Kidney (tissue), 14 donors: Measurements from ENCODE around the gene KIAA0040. TPM values are rescaled to one million over a fixed set of nuclear protein-coding genes. Genes with fewer than 3 reads are reported as not detected.

ENCODE experiments used
- DNase-seq, 5 donors: peaks; one replicate each; pipeline ENCODE4 v3.0.0-alpha.2; 2013 to 2020
- FAIRE-seq: peaks from 2 replicates; lab custom pipeline; 2012; peaks lifted over from hg19 to GRCh38; lab: Jason Lieb, UNC
- H3K27ac ChIP-seq, 2 donors: one replicate each; pipeline ENCODE4 v1.7.0; 2013; ENCODE audit warnings: low read depth in 2 of 2, low read length in 2 of 2, inconsistent platforms in 1 of 2
- H3K27me3 ChIP-seq: one replicate; pipeline ENCODE4 v1.7.1; 2013; ENCODE audit warnings: low read length, inconsistent platforms; ENCODE audit not compliant: control insufficient read depth, insufficient read depth
- H3K36me3 ChIP-seq, 3 donors: one replicate each; pipeline versions ENCODE4 v1.7.0 to v1.7.1; 2013; ENCODE audit warnings: low read length in 3 of 3, control low read depth in 1 of 3, inconsistent platforms in 1 of 3; ENCODE audit not compliant: insufficient read depth in 3 of 3, control insufficient read depth in 2 of 3
- H3K4me1 ChIP-seq, 3 donors: one replicate each; pipeline versions ENCODE4 v1.7.0 to v1.7.1; 2013; ENCODE audit warnings: low read length in 3 of 3, inconsistent platforms in 1 of 3, low read depth in 1 of 3; ENCODE audit not compliant: control insufficient read depth in 2 of 3, insufficient read depth in 2 of 3
- H3K4me3 ChIP-seq, 3 donors: one replicate each; pipeline versions ENCODE4 v1.7.0 to v1.8.1; 2013; ENCODE audit warnings: low read length in 3 of 3, control low read depth in 1 of 3, inconsistent platforms in 1 of 3
- H3K9ac ChIP-seq, 3 donors: one replicate each; pipeline versions ENCODE4 v1.7.0 to v1.7.1; 2013; ENCODE audit warnings: low read length in 3 of 3, control low read depth in 1 of 3, inconsistent platforms in 1 of 3
- H3K9me3 ChIP-seq, 3 donors: one replicate each; pipeline versions ENCODE4 v1.7.0 to v1.7.1; 2013; ENCODE audit warnings: low read length in 3 of 3, control low read depth in 1 of 3, inconsistent platforms in 1 of 3; ENCODE audit not compliant: control insufficient read depth in 2 of 3, insufficient read depth in 1 of 3
- CTCF ChIP-seq: IDR thresholded peaks from 3 replicates; pipeline ENCODE4 v1.5.1; 2012; ENCODE audit warnings: mild to moderate bottlenecking, moderate library complexity, borderline replicate concordance; ENCODE audit not compliant: insufficient read depth; ENCODE audit errors: extremely low read depth
- intact Hi-C: fragments of 100-400 bp; cut with DNase I; formaldehyde crosslinking; loops from one replicate; pipeline ENCODE4 v1.11.1; 2022
- polyA plus RNA-seq: library from polyadenylated mRNA; stranded (reverse); fragments of 350-450 nt; fragmentation: Illumina TruSeq; extraction: RNeasy Lipid Tissue Mini Kit (QIAGEN cat#74804); gene quantifications from one replicate; pipeline ENCODE4 v1.2.3, GENCODE V29; 2014; ENCODE audit warnings: low read depth, low replicate concordance; ENCODE audit not compliant: insufficient read depth
- total RNA-seq: library from RNA; stranded (reverse); fragmentation: NEBNext Ultra II Directional; extraction: Animal tissue kit (Norgen Biotek cat#: 25700); gene quantifications from one replicate; pipeline ENCODE4 v1.2.1, GENCODE V29; 2021
- donor health status: control.
- donor health status: control.
- donor health status: control.
- donor health status: control.
- donor health status: control.
- donor health status: DM: yes; HTN: yes; CAD: no.
- donor health status: Normal renal cell carcinoma (clear cell type).

The KIAA0040 gene
- total and polyA plus RNA-seq, 2 donors from 2014 or later = 20.0 to 34.1 TPM

- TF ChIP-seq CTCF = peak; percentile 94
- intact Hi-C loops = loop anchor here (5.0 kb wide), 1 partner anchor 170 kb away; no protein-coding TSS in a partner anchor
- peak in 4 of 5 donors; percentile 53 to 61 (median 55) for DNase-seq
Measured at GRCh38 chr1:175152006-175152652, 40.4 kb downstream of the KIAA0040 start.

DNA sequence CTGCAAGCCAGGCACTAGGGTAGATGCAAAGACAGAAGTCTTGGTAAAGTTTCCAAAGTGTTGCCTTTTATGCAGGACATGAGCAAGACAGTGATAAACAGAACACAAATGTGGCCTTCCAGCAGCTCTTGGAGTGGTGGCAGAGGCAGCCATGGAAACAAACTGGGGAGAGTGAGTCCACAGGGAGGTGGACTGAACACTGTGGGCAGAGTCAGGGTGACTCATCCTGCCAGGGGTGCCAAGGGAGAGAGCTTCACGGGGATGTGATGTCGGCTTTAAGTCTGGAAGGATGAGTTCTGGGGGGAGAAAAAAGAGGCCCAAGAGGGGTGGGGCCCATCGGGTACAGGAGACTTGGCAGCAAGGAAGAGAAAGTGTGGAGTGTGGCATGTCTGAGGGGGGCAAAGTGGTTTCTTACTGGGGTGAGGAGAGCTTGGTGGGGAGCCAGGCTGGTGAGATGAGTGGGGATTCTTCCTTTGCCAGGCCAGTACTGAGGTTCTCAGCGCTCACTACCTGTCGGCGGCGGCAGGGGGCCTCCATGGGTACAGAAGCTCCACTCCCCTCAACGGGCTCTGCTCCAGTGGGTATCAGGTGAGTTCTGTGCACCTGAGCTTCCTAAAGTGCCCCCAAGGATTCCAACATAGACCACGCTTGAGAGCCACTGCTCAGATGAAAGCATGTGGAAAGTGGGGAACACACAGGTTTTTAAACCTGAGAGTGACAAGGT lies 41.8 kb downstream of the KIAA0040 start:
- FAIRE-seq (no peak), DNase-seq (no peak)
- H3K9me3 ChIP-seq = no peaks in the 10 kb centered on the region
- H3K36me3 ChIP-seq = no peaks in the 10 kb centered on the region
- no peak overlapping the region for H3K4me3 ChIP-seq
- H3K4me1 ChIP-seq = no peaks in the 10 kb centered on the region
- no peaks in the 10 kb centered on the region for H3K27me3 ChIP-seq
- no peak overlapping the region for H3K27ac ChIP-seq
- intact Hi-C loops = loop anchor here (5.0 kb wide), 1 partner anchor 172 kb away; no protein-coding TSS in a partner anchor
- no peak overlapping the region for H3K9ac ChIP-seq
- TF ChIP-seq CTCF = no peak

More at GRCh38 chr1:175152006-175152652, 40.4 kb downstream of the KIAA0040 start:
- no peaks in the 10 kb centered on the region for H3K9me3 ChIP-seq
- H3K27me3 ChIP-seq = no peaks in the 10 kb centered on the region
- H3K36me3 ChIP-seq = no peaks in the 10 kb centered on the region
- H3K27ac ChIP-seq = no peak overlapping the region
- no peaks in the 10 kb centered on the region for H3K4me1 ChIP-seq
- no peak for FAIRE-seq
- H3K4me3 ChIP-seq = peak overlapping the region in 1 of 3 donors; percentile 22
- H3K9ac ChIP-seq = no peak overlapping the region

DNA sequence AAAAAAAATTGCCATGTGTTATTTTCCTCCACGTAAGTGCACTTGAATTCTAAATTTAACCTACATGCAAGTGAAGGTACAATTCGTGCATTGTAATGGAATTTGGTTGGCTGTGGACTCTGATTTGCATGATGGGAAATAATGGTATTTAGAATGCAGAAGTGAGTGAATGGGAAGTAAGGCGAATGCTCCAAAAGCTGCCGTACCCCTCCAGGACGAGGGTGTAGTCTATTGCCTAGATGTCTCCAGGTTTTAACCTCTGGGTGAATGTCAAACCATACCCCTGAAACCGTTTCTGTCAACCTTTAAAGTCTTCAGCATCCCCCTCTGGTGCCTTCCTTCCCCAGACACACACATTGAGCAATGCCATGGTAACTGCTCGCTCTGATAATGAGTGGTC lies 44.5 kb downstream of the KIAA0040 start:
- Histone ChIP-seq H3K27ac (no peak overlapping the region), H3K9ac (no peak overlapping the region), H3K9me3 (no peaks in the 10 kb centered on the region), H3K4me3 (no peak overlapping the region), H3K27me3 (no peaks in the 10 kb centered on the region), H3K4me1 (no peaks in the 10 kb centered on the region), H3K36me3 (no peaks in the 10 kb centered on the region)
- no peak for FAIRE-seq
- TF ChIP-seq CTCF = no peak
- no peak for DNase-seq
- intact Hi-C loops = no loop called here
